MM.1S (cell line): Measurements from ENCODE around the gene ZSCAN25.

ENCODE experiments used
- CTCF ChIP-seq: fragments of 300-600 bp; sonication (generic); IDR thresholded peaks from 2 replicates; pipeline ENCODE4 v1.5.1; 2016; ENCODE audit warnings: antibody characterized with exemption, low read length, mixed read lengths
- EZH2 ChIP-seq: fragments of 300-600 bp; sonication (generic); optimal IDR thresholded peaks from 2 replicates; pipeline ENCODE3; 2017; ENCODE audit warnings: low read depth, mild to moderate bottlenecking, antibody characterized with exemption, low read length, mixed read lengths
- EZH2phosphoT487 ChIP-seq: fragments of 300-600 bp; sonication (generic); IDR thresholded peaks from 2 replicates; pipeline ENCODE4 v1.6.1; 2018; ENCODE audit warnings: antibody characterized with exemption, low read length

DNA sequence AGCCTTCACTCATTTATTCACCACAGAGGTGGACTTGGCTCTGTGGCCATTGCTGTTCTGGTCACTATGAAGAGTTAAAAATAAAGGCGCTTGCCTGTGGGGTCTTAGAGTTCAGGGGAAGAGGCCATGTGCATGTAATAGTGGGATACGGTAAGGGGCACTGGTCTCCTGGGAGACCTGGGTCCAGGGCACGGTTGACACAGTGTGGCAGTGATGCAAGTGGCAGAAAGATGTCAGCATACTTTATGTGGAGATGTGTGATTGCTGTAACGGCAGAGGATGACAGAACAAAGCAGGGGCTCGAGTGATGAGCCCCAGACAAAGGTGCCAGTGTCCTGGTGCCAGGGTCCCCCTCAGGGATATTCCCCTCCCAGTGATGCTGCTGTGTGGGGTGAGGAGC lies 8.6 kb downstream of the ZSCAN25 start:
- TF ChIP-seq EZH2phosphoT487 = no peak
- TF ChIP-seq CTCF = no peak
- no peak for TF ChIP-seq EZH2
